HG03571 (cell line): Measurements from ENCODE around the gene SENP7.
"Not testable (repeated sequence)": the region's sequence is repeated elsewhere in the genome, so short reads cannot be mapped to it uniquely, and the experiment has no call there.

Experiments used
- ATAC-seq: cut with Tn5 transposase; IDR thresholded peaks from one replicate; pipeline ENCODE4 v1.9.1; 2021; ENCODE audit not compliant: unreplicated experiment

Gene SENP7

DNA sequence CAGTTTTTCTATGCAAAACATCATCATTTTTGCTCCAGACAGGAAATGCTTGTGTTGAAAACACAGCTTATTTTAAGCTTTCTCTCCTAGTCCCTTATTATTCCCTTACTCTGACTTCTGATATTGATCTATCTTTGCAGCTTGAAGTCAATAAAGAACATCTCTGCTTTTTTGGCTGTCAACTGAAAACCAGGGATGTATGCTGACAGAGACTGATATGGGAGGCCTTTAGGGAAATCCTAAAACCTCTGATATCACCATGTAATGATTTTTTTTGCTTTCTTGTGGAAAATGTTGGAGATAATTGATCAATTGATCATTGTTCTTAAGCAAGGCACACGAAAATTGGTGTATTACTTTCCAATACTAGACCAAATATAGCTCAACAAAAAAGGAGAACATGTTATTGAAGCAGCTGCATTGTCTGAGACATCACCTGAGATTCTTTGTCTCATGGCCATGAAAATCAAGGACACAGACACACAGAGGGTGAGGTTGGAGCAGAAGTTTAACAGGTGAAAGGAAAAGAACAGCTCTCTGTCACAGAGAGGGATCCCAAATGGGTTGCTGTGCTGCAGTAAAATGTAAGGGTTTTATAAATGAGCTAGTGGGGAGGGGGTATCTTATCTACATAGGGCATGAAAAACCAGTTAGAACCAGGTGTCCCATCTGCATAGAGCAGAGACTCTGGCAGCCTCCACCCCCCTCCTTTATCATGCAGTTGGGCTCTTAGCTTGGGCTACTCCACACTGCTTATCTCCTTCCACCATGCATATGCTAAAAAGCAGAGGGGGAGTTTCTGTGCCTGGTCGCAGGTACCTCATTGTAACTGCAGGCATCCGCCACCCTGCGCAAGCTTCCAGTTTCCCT is 17.0 kb upstream of the SENP7 start:
- ATAC-seq, result no peak

DNA sequence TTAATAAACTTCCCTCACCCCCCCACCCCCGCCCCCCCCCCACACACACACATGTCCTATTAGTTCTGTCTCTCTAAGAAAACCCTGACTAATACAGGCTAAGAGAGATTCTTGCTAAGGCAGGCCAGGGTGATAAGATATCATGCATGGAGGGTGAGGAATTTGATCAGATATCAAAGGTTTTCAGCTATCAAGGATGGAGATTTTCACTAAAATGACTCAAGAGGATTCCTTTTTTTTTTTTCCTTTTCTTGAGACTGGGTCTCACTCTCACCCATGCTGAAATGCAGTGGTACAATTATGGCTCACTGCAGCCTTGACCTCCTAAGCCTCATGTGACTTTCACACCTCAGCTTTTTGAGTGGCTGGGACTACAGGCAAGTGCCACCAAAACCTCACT is 14.9 kb upstream of the SENP7 start:
- ATAC-seq, result no peak

GRCh38 chr3:101527441-101527840 is 14.4 kb upstream of the SENP7 start:
- no peak for ATAC-seq

DNA sequence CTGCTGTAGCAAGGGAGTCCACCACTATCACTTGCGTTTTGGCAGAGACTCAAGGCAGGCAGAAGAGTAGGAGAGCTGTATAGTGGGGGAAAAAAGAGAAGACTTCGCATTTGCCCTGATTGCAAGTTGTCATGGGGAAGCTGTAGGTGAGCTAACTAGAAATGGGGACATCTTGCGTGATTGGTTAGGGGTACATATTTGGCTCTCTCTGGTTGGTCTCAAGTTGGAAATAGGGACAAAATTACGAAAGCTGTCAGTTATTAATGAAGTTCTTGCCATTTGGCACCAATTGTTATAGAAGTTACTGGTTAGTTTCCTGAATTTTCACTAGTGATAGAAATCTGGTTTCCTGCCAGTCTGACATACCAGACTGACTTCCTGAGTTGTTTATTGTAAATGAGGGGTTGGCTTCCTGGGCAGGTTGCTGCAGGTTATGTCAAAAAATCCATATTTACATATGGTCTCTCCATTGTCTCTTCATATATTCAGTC is 8.2 kb upstream of the SENP7 start:
- no peak for ATAC-seq

GRCh38 chr3:101519685-101520365 is 6.8 kb upstream of the SENP7 start:
- ATAC-seq, result no peak

DNA sequence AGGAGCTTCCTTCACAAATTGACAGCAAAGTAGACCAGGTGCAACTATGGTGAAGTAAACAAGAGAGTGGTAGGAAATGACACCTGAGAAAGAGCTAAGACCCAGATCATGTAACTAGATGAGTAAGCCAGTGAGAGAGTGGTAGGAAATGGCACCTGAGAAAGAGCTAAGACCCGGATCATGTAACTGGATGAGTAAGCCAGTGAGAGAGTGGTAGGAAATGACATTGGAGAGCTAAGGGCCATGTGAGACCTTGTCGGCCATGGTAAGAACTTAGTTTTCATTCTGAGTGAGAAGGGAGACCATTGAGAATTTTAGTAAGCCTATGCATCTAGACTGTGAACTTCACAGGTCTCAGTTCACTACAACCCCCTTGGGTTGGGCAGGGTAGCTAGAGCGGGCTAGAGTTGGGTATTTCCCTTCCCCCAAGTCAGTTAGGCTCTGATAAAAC is 5.4 kb upstream of the SENP7 start:
- ATAC-seq, result peak; percentile 98

- ATAC-seq, result peak; percentile 37
Measured at GRCh38 chr3:101513419-101513986, 491 bp upstream of the SENP7 start.

DNA sequence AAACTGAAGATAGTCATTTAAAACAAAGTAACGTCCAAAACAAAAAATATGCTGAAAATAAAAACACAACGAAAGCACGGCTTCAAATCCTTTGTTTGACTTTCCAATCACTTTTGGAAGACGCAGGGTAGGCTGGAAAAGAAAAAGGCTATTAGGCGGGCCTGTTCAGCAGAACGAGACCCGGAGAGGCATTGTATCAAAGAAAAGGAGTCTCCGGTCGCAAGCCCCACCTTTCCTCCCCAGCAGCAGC is 691 bp downstream of the SENP7 start:
- no peak for ATAC-seq

- ATAC-seq, result no peak
Measured at GRCh38 chr3:101509811-101510210, 3.2 kb downstream of the SENP7 start.

GRCh38 chr3:101509281-101509680 is 3.7 kb downstream of the SENP7 start:
- no peak for ATAC-seq

DNA sequence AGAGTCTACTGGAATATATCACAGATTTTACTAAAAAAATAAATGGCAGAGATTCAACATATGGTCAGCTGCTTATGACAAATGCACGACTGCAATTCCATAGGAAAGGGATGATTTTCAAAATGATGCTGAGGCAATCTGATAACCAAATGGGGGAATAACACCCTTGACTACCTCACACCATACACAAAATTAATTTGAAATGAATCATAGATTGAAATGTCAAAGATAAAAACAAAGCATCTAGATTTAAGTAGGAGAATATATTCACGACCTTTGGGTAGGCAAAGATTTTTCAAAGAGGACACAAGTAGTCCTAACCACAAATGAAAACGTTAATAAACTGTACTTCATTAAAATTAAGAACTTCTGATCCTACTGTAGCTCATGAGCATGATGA is 11.2 kb downstream of the SENP7 start:
- no peak for ATAC-seq

DNA sequence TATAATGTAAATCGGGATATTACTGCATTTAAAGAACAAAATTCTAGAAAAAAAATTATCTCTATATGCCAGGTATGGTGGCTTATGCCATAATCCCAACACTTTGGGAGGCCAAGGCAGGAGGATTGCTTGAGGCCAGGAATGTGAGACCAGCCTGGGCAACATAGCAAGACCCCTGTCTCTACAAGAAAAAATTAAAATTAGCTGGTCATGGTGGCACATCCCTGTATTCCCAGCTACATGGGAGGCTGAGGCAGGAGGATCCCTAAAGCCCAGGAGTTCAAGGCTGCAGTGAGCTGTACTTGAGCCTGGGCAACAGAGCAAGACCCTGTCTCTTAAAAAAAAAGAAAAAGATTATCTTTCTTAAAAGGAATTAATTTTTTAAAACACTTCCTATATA is 12.8 kb downstream of the SENP7 start:
- ATAC-seq, result no peak

DNA sequence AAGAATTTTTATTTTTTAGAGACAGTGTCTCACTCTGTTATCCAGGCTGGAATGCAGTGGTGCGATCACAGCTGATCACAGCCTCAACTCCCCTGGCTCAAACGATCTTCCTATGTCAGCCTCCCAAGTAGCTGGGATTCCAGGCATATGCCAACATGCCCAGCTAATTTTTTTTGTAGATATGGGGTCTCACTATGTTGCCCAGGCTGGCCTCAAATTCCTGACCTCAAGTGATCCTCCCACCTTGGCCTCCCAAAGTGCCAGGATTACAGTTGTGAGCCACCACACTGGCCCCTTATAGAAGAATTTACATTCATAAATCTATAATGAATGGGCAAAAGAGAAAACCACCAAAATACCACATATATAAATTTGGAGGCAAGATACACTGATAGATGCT is 15.2 kb downstream of the SENP7 start:
- no peak for ATAC-seq

DNA sequence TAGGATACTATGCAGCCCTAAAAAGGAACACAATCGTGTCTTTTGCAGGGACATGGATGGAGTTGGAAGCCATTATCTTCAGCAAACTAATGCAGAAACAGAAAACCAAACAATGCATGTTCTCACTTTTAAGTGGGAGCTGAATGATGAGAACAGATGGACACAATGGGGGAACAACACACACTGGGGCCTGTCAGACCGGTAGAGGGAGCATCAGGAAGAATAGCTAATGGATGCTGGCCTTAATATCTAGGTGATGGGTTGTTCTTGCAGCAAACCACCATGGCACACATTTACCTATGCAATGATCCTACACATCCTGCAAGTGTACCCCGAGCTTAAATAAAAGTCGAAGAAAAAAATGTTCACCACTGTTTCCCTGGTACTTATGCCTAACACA is 17.5 kb downstream of the SENP7 start:
- ATAC-seq, result no peak

GRCh38 chr3:101484805-101485620 is 28.0 kb downstream of the SENP7 start:
- no peak for ATAC-seq

- ATAC-seq, result no peak
Measured at GRCh38 chr3:101478980-101479379, 34.0 kb downstream of the SENP7 start.

- ATAC-seq, result not testable (repeated sequence)
Measured at GRCh38 chr3:101474841-101475552, 38.0 kb downstream of the SENP7 start.

DNA sequence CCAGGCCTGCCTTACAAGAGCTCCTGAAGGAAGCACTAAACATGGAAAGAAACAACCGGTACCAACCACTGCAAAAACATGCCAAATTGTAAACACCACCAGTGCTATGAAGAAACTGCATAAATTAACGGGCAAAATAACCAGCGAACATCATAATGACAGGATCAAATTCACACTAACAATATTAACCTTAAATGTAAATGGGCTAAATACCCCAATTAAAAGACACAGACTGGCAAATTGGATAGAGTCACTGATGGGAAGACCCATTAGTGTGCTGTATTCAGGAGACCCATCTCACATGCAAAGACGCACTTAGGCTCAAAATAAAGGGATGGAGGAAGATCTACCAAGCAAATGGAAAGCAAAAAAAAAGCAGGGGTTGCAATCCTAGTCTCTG is 44.3 kb downstream of the SENP7 start:
- ATAC-seq, result not testable (repeated sequence)

DNA sequence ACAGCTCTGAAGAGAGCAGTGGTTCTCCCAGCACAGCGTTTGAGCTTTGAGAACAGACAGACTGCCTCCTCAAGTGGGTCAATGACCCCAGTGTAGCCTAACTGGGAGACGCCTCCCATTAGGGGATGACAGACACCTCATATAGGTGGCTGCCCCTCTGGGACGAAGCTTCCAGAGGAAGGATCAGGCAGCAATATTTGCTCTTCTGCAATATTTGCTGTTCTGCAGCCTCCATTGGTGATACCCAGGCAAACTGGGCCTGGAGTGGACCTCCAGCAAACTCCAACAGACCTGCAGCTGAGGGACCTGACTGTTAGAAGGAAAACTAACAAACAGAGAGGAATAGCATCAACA is 45.7 kb downstream of the SENP7 start:
- ATAC-seq, result not testable (repeated sequence)

- no peak for ATAC-seq
Measured at GRCh38 chr3:101466465-101467309, 46.3 kb downstream of the SENP7 start.
